GM21447 (cell line): ENCODE results near the gene MRPL28.
"Not testable (repeated sequence)": the region's sequence is repeated elsewhere in the genome, so short reads cannot be mapped to it uniquely, and the experiment has no call there.

Experiments
- ATAC-seq: cut with Tn5 transposase; IDR thresholded peaks from one replicate; pipeline ENCODE4 v1.9.1; 2021; ENCODE audit not compliant: unreplicated experiment

Gene MRPL28

GRCh38 chr16:373848-374615 lies 3.7 kb upstream of the MRPL28 start:
- ATAC-seq = no peak

GRCh38 chr16:373020-373598 lies 2.8 kb upstream of the MRPL28 start:
- ATAC-seq = no peak

- ATAC-seq = no peak
Measured at GRCh38 chr16:372302-372983, 2.1 kb upstream of the MRPL28 start.

- no peak for ATAC-seq
Measured at GRCh38 chr16:371515-372301, 1.4 kb upstream of the MRPL28 start.

GRCh38 chr16:370979-371514 lies 709 bp upstream of the MRPL28 start:
- no peak for ATAC-seq

- no peak for ATAC-seq
Measured at GRCh38 chr16:369866-370436, 387 bp downstream of the MRPL28 start.

GRCh38 chr16:369275-369865 lies 968 bp downstream of the MRPL28 start:
- no peak for ATAC-seq

- ATAC-seq = no peak
Measured at GRCh38 chr16:368388-369158, 1.8 kb downstream of the MRPL28 start.

GRCh38 chr16:367333-367903 lies 2.9 kb downstream of the MRPL28 start:
- no peak for ATAC-seq

- no peak for ATAC-seq
Measured at GRCh38 chr16:366476-366875, 3.9 kb downstream of the MRPL28 start.

- no peak for ATAC-seq
Measured at GRCh38 chr16:364595-365491, 5.5 kb downstream of the MRPL28 start.

- no peak for ATAC-seq
Measured at GRCh38 chr16:363766-364490, 6.4 kb downstream of the MRPL28 start.

- no peak for ATAC-seq
Measured at GRCh38 chr16:363110-363765, 7.1 kb downstream of the MRPL28 start.

- ATAC-seq = not testable (repeated sequence)
Measured at GRCh38 chr16:362702-362999, 7.7 kb downstream of the MRPL28 start.

GRCh38 chr16:361872-362701 lies 8.3 kb downstream of the MRPL28 start:
- ATAC-seq = peak; percentile 67

GRCh38 chr16:361341-361871 lies 8.9 kb downstream of the MRPL28 start:
- no peak for ATAC-seq
